ENCODE data around the gene ZBTB22. TPM values are rescaled to one million over a fixed set of nuclear protein-coding genes. Genes with fewer than 3 reads are reported as not detected.

Gene ZBTB22
- total RNA-seq, 3 donors from 2014 or later: 12.6 to 27.2 (median 18.7) TPM

- no peaks in the 10 kb centered on the region for H3K36me3 ChIP-seq
- intact Hi-C loops (cut with DNase I; ENCODE audit: low total_unique reads): no loop called here
- DNase-seq (ENCODE audit: low spot score in 2 of 2): no peak
Observed at GRCh38 chr6:33294086-33294823, 23.3 kb downstream of the ZBTB22 start.

DNA sequence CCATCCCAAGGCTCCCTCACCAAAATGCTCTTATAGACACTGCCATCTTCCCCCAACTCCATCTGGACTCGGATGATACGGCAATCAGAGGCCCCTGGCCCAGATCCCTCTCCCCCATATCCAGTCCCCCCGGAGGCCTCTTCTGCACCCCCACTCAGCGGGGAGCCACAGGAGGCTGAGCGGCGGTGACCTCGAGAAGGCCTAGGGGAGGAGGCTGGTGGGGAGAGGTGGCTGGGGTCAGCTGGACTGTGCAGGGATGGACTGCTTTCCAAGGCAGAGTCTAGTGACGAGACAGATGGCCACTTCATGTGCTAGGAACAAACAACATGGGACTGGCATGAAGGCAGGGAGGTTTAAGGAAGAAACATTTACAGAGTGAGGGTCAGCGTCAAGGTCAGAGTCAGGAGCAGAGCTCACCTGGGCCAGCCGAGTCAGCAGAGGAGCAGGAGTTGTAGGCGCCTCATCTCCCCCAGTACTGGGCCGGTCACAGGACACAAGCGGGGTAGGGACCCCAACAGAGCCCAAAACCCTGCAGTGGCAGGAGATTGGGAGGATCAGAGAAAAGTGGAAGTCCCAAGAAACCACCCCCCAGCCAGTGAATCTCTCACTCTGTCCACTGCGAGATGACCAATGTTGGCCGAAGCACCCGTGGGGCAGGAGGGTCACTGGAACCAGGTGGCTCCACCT is 24.4 kb downstream of the ZBTB22 start:
- no peak for DNase-seq (ENCODE audit: low spot score in 2 of 2)
- H3K9me3 ChIP-seq: no peaks in the 10 kb centered on the region
- peaks cover 3 to 9% of the 10 kb centered on the region in 2 donors for H3K4me1 ChIP-seq
- H3K27me3 ChIP-seq: no peaks in the 10 kb centered on the region
- no peak for TF ChIP-seq POLR2A (IDR thresholded peaks at IDR 0.05)
- TF ChIP-seq, protein P1, sequence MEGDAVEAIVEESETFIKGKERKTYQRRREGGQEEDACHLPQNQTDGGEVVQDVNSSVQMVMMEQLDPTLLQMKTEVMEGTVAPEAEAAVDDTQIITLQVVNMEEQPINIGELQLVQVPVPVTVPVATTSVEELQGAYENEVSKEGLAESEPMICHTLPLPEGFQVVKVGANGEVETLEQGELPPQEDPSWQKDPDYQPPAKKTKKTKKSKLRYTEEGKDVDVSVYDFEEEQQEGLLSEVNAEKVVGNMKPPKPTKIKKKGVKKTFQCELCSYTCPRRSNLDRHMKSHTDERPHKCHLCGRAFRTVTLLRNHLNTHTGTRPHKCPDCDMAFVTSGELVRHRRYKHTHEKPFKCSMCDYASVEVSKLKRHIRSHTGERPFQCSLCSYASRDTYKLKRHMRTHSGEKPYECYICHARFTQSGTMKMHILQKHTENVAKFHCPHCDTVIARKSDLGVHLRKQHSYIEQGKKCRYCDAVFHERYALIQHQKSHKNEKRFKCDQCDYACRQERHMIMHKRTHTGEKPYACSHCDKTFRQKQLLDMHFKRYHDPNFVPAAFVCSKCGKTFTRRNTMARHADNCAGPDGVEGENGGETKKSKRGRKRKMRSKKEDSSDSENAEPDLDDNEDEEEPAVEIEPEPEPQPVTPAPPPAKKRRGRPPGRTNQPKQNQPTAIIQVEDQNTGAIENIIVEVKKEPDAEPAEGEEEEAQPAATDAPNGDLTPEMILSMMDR (IDR thresholded peaks at IDR 0.05): no peak
- TF ChIP-seq POLR2AphosphoS5 (IDR thresholded peaks at IDR 0.05): no peak
- intact Hi-C loops (cut with DNase I; ENCODE audit: low total_unique reads): no loop called here
- no peak overlapping the region for H3K4me3 ChIP-seq
- H3K27ac ChIP-seq: no peak overlapping the region
- no peaks in the 10 kb centered on the region for H3K36me3 ChIP-seq

More at GRCh38 chr6:33294086-33294823, 23.3 kb downstream of the ZBTB22 start:
- no peak overlapping the region for H3K4me3 ChIP-seq
- H3K4me1 ChIP-seq: peaks cover 0 to 6% of the 10 kb centered on the region in 2 donors
- TF ChIP-seq POLR2A (IDR thresholded peaks at IDR 0.05): no peak
- TF ChIP-seq POLR2AphosphoS5 (IDR thresholded peaks at IDR 0.05): no peak
- TF ChIP-seq, protein P1 (IDR thresholded peaks at IDR 0.05): no peak
- no peaks in the 10 kb centered on the region for H3K27me3 ChIP-seq
- H3K9me3 ChIP-seq: no peaks in the 10 kb centered on the region
- peak overlapping the region in 1 of 2 donors; percentile 99 for H3K27ac ChIP-seq

DNA sequence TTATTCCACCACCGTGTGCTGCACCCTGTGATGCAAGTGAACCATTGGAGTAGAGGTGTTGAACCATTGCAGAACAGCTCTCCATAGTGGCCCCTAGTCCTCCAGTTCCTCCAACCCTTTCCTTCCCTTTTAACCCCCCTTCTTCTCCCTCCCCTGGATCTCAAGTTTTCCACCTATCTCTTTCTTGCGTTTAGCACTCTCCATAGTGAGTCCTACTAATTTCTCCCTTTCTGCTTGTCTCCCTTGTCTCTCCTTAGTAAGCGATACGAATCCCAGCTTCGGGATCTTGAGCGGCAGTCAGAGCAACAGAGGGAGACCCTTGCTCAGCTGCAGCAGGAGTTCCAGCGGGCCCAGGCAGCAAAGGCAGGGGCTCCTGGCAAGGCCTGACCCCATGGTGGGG is 27.1 kb downstream of the ZBTB22 start:
- Histone ChIP-seq H3K36me3 (no peaks in the 10 kb centered on the region), H3K27ac (no peak overlapping the region), H3K4me3 (peak overlapping the region; percentile 70 to 81 (median 79)), H3K4me1 (peaks cover 3 to 6% of the 10 kb centered on the region in 2 donors), H3K27me3 (no peaks in the 10 kb centered on the region), H3K9me3 (no peaks in the 10 kb centered on the region)
- no peak for DNase-seq (ENCODE audit: low spot score in 2 of 2)
- intact Hi-C loops (cut with DNase I; ENCODE audit: low total_unique reads): no loop called here
- TF ChIP-seq POLR2A (IDR thresholded peaks at IDR 0.05) (no peak), POLR2AphosphoS5 (IDR thresholded peaks at IDR 0.05) (no peak)
- TF ChIP-seq, protein P1 (IDR thresholded peaks at IDR 0.05): no peak

DNA sequence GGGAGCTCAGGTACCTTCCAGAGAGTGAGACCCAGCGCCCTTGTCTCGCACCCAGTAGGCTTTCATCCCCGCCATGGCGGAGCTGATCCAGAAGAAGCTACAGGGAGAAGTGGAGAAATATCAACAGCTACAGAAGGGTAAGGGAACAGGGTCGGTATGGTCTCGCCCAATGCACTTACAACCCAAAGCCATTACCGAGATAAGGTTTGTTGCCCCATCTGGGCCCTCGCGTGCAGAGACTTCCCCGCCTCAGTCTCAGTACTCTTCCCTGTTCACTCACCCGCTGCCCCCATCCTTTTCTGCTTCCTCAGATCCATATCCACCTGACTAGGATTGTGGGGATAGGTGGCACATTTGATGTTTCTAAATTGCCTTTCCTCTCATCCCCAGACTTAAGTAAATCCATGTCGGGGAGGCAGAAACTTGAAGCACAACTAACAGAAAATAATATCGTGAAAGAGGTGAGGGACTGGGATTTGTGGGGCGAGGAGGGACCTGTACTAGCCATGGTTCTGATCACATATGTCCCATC is 27.7 kb downstream of the ZBTB22 start:
- H3K27me3 ChIP-seq: no peaks in the 10 kb centered on the region
- no peaks in the 10 kb centered on the region for H3K36me3 ChIP-seq
- H3K27ac ChIP-seq: peak overlapping the region; percentile 76 to 85
- H3K4me1 ChIP-seq: peaks cover 3 to 6% of the 10 kb centered on the region in 2 donors
- TF ChIP-seq, protein P1 (IDR thresholded peaks at IDR 0.05): no peak
- TF ChIP-seq POLR2AphosphoS5 (IDR thresholded peaks at IDR 0.05) (no peak), POLR2A (IDR thresholded peaks at IDR 0.05) (no peak)
- no peaks in the 10 kb centered on the region for H3K9me3 ChIP-seq
- peak overlapping the region; percentile 70 to 81 (median 79) for H3K4me3 ChIP-seq
- no peak for DNase-seq (ENCODE audit: low spot score in 2 of 2)
- intact Hi-C loops (cut with DNase I; ENCODE audit: low total_unique reads): no loop called here

Data from breast epithelium (tissue), 4 donors.